Fibroblast of upper back skin (primary cell): ENCODE data around the gene EVI2A.
"Not testable (repeated sequence)": the region's sequence is repeated elsewhere in the genome, so short reads cannot be mapped to it uniquely, and the experiment has no call there.

Experiments used
- DNase-seq: peaks from one replicate; pipeline ENCODE4 v3.0.0-alpha.2; 2013

The EVI2A gene

DNA sequence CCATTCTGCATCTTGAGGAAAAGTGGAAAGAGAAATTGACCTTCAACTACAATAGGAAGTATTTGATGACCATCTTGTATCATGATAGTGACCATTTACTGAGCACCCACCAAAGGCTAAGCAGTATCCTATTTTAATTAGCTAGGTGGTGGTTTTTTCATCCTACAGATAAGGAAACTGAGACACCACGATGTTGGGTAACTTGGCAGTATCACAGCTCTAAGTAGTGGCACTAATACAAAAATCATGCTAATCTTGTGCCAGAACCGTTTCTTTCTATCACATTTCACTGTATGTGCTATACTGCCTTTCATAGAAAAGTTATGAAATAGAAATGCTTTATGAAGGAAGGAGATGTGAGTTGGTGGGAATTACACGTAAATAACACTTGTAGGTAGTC lies 9.9 kb downstream of the EVI2A start:
- DNase-seq = no peak

- no peak for DNase-seq
Observed at GRCh38 chr17:31310886-31311285, 10.5 kb downstream of the EVI2A start.

- DNase-seq = no peak
Observed at GRCh38 chr17:31310260-31310659, 11.2 kb downstream of the EVI2A start.

DNA sequence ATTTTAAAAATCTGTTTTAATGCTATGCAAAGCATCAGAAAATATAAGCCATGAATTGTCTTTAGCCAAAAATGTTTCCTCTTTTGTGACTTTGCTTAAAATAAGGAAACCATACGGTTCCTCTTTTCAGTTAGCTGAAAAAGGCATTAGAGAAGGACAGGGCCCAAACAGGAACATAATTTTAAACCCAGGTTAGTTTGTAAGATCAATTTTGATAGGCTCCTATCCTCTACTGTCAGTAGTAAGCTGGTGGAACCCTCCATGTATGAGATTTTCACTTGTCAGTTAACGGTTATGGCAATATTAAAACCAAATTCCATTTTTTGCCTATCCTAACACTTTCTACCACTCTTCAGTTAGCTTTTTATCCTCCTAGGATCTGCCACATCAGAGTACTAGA lies 11.9 kb downstream of the EVI2A start:
- DNase-seq = no peak

- no peak for DNase-seq
Observed at GRCh38 chr17:31308372-31309334, 12.8 kb downstream of the EVI2A start.

GRCh38 chr17:31307640-31308039 lies 13.8 kb downstream of the EVI2A start:
- no peak for DNase-seq

- DNase-seq = no peak
Observed at GRCh38 chr17:31299624-31300023, 21.8 kb downstream of the EVI2A start.

- no peak for DNase-seq
Observed at GRCh38 chr17:31297090-31297489, 24.3 kb downstream of the EVI2A start, which contains the start of gene OMG. TSS of gene OMG (minus strand) at chr17:31297239. CDS start at chr17:31296331, 908 bp downstream.

DNA sequence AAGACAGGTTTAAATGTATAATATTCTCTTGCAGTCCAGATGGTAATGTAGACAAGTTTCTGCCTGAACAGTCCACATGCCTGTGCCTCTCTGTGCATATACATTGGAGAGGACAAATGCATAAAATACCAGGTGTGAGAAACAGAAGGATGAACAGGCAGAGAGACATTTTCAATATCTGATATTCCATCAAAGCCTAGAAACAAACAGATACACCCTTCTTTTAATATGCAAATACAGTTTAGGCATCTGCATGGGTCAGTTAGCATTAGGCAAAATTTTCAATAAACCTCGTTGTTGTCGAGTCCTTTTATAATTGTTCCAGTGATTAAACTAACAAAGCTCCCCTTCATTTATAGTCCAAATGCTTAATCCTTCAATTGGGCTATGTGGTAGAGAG lies 25.3 kb downstream of the EVI2A start:
- DNase-seq = no peak

- DNase-seq = no peak
Observed at GRCh38 chr17:31295489-31295871, 25.9 kb downstream of the EVI2A start.

- peak; percentile 86 for DNase-seq
Observed at GRCh38 chr17:31294820-31295488, 26.5 kb downstream of the EVI2A start.

DNA sequence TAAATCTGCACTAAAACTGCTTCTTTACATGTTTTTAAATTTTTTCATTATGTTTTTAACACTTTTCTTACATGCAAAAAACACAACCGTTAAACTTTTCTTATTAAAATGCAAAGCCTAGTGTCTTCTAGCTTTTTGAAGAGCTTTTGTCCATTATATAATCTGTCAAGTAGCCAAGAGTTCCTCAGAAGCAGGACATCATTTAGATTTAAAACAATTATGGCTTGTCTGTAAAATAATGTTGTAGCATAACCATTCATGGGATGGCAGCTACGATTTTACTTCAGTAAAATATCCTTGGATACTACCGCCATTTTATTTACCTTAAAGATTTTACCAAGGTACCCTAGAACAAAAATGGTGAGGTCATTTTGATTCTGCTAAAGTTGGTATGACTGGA lies 27.2 kb downstream of the EVI2A start:
- DNase-seq = no peak

GRCh38 chr17:31293581-31293980 lies 27.8 kb downstream of the EVI2A start:
- peak; percentile 46 for DNase-seq

- DNase-seq = peak; percentile 61
Observed at GRCh38 chr17:31291820-31292219, 29.6 kb downstream of the EVI2A start.

GRCh38 chr17:31289790-31290189 lies 31.6 kb downstream of the EVI2A start:
- no peak for DNase-seq

DNA sequence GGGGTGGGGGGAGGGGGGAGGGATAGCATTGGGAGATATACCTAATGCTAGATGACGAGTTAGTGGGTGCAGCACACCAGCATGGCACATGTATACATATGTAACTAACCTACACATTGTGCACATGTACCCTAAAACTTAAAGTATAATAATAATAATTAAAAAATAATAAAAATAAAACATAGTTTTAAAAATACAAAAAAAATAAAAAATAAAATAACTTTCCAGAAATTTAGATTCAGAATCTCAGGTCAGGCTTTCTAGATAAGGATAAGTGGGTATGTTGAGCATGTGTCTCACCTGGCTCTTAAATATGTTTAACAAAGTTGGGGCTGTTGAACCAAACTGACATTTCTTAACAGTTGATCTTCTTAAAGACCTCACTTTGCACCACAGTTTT lies 33.5 kb downstream of the EVI2A start:
- not testable (repeated sequence) for DNase-seq

- DNase-seq = no peak
Observed at GRCh38 chr17:31286587-31286986, 34.8 kb downstream of the EVI2A start.

- DNase-seq = no peak
Observed at GRCh38 chr17:31283841-31284240, 37.6 kb downstream of the EVI2A start.

DNA sequence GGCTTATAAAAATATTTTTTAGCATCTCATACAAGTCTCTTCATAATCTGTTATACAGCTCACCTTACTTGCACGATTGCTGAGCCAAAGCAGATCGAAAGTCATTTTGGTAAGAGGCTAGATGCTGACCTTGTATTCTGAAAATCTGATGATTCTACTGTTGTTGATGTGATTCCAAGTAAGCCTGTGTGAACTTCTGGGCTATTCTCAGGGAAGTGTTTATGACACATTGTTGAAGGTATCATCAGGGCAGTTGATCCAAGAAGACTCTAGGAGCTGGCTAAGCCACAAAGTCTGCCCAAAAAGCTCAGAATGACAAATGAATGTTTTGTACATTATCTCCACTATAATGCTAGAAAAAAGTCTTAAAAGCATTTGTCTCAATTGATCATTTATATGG lies 40.4 kb downstream of the EVI2A start:
- no peak for DNase-seq

DNA sequence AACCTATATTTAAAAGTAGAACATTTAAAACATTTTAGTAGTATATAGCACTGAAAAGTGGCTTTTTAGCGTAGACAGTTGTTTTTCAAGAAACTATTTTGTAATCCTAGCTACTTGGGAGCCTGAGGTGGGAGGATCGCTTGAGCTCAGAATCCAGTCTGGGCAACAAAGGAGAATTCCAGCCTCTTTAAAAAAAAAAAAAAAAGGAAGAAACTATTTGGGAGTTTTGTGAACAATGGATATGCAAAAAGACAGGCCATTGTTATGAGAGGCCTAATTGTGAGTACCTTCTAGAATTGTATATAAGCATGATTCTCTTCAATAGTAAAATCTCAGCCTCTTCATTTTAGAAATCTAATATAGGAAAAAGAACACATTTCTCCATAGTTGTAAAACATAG lies 42.0 kb downstream of the EVI2A start:
- no peak for DNase-seq

DNA sequence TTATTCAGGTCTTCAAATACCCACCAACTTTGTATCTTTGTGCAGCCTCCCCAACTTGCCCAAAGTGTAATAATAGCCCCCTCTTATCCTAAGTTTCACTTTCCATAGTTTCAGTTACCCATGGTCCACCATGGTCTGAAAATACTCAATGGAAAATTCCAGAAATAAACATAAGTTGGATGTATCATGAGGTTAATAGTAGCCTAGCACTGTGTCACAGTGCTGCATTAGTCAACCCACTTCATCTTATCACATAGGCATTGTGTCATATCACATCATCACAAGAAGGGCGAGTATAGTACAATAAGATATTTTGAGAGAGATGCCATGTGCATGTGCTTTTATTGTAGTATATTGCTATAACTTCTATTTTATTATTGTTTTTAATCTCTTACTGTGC lies 46.3 kb downstream of the EVI2A start:
- DNase-seq = no peak

DNA sequence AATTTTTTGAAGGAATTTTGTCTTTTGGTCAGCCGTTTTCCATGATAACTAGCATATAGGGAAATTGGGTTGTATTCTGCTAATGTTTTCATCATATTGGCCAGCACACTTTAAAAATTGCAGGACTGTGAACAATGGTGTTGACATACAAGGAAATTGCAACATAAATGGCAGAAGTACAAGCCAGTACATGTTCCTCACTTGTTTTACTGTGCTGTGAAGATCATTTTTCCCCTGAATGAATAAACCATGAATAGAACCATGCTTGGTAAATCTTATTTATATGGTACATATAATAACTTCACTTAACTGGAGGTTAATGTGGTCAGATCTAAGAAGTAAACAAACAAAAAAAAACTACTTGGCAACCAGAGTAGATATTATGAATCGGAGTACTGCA lies 47.2 kb downstream of the EVI2A start:
- peak; percentile 59 for DNase-seq

DNA sequence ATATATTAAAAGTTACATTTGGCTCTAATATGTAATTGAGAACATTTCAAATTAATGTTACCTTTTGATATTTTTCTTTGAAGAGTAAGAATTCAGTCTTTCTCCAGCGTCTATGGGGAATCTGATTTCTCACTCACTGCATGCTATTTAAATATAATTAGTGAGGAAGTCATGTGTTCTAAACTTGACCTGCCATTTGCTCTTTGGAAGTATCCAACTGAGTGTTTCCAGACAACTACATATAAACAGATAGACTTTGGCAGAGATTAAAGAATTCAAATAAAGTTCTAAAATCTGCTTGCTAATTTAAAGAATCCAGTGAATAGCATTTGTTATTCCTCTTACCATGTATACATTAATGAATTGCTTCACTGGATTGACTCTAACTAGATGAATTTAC lies 47.9 kb downstream of the EVI2A start:
- no peak for DNase-seq

GRCh38 chr17:31272803-31273202 lies 48.6 kb downstream of the EVI2A start:
- DNase-seq = no peak
